CD4-positive, CD25-positive, alpha-beta regulatory T cell (primary cell): ENCODE measurements around the gene IBTK. TPM values are rescaled to one million over a fixed set of nuclear protein-coding genes. Genes with fewer than 3 reads are reported as not detected.
A peak's percentile ranks its signal among the peaks of the same experiment; 100 is the strongest.

Experiments used
- ATAC-seq, 2 donors: fragments of 150-1000 bp; cut with Tn5 transposase; one replicate each; pipeline ENCODE4 v1.10.0; 2021; ENCODE audit warnings: low read depth in 2 of 2, moderate number of reproducible peaks in 2 of 2, moderate library complexity in 1 of 2
- DNase-seq, 3 donors: peaks; one replicate each; pipeline versions ENCODE4 v3.0.0 to v3.0.0-alpha.2; 2012 to 2022; ENCODE audit warnings: mixed read lengths in 1 of 3
- H3K27ac ChIP-seq: one replicate; pipeline ENCODE4 v1.7.0; 2013; ENCODE audit warnings: mild to moderate bottlenecking, low read length; ENCODE audit not compliant: insufficient read depth, poor library complexity, severe bottlenecking
- H3K27me3 ChIP-seq: one replicate; pipeline ENCODE4 v1.7.0; 2013; ENCODE audit warnings: low read length; ENCODE audit not compliant: control insufficient read depth, insufficient read depth
- H3K36me3 ChIP-seq: one replicate; pipeline ENCODE4 v1.7.0; 2013; ENCODE audit warnings: mild to moderate bottlenecking, low read length, moderate library complexity; ENCODE audit not compliant: control insufficient read depth, insufficient read depth
- H3K4me1 ChIP-seq: 2 replicates; pipeline ENCODE4 v1.7.0; 2013; ENCODE audit warnings: mild to moderate bottlenecking, low read length; ENCODE audit not compliant: insufficient read depth, control insufficient read depth, poor library complexity, severe bottlenecking
- H3K4me3 ChIP-seq: one replicate; pipeline ENCODE4 v1.7.0; 2013; ENCODE audit warnings: low read depth, mild to moderate bottlenecking, low read length, moderate library complexity
- H3K9me3 ChIP-seq, 2 experiments: 1 replicate in 1 of 2; 2 replicates in 1 of 2; pipeline ENCODE4 v1.7.0; 2013; ENCODE audit warnings: low read length in 2 of 2, mild to moderate bottlenecking in 1 of 2, moderate library complexity in 1 of 2; ENCODE audit not compliant: control insufficient read depth in 2 of 2
- H3K27ac Mint-ChIP-seq, 3 donors: one replicate each; pipeline ENCODE4 v1.8.0; 2020 to 2022; ENCODE audit warnings: mild to moderate bottlenecking in 3 of 3, mixed read lengths in 3 of 3, moderate library complexity in 2 of 3
- H3K27me3 Mint-ChIP-seq: one replicate; pipeline ENCODE4 v1.8.0; 2022; ENCODE audit warnings: mild to moderate bottlenecking, mixed read lengths
- H3K36me3 Mint-ChIP-seq: one replicate; pipeline ENCODE4 v1.8.0; 2020; ENCODE audit warnings: mixed read lengths
- H3K4me1 Mint-ChIP-seq, 4 donors: one replicate each; pipeline ENCODE4 v1.8.0; 2020 to 2022; ENCODE audit warnings: mixed read lengths in 4 of 4, mild to moderate bottlenecking in 1 of 4
- H3K4me3 Mint-ChIP-seq, 4 donors: one replicate each; pipeline ENCODE4 v1.8.0; 2020 to 2022; ENCODE audit warnings: mild to moderate bottlenecking in 4 of 4, mixed read lengths in 4 of 4, moderate library complexity in 3 of 4
- H3K9me3 Mint-ChIP-seq, 7 donors: one replicate each; pipeline ENCODE4 v1.8.0; 2020 to 2022; ENCODE audit warnings: mixed read lengths in 7 of 7, mild to moderate bottlenecking in 3 of 7, moderate library complexity in 2 of 7
- polyA plus RNA-seq, 4 donors: library from polyadenylated mRNA; unstranded; fragments of 300-500 nt; fragmentation: Illumina TruSeq; gene quantifications; one replicate each; pipeline ENCODE4 v1.2.3, GENCODE V29; 2021
- total RNA-seq: library from RNA; stranded (reverse); gene quantifications from one replicate; pipeline ENCODE4 v1.2.3, GENCODE V29; 2022

Gene IBTK
- total and polyA plus RNA-seq, 5 donors from 2014 or later: 22.2 to 29.2 (median 22.6) TPM

GRCh38 chr6:82185948-82186535 lies 61.5 kb downstream of the IBTK start:
- Mint-ChIP-seq H3K27me3 (no peaks in the 10 kb centered on the region), H3K36me3 (peaks cover 52% of the 10 kb centered on the region), H3K4me3 (no peak overlapping the region), H3K27ac (peak overlapping the region in 1 of 3 donors; percentile 49), H3K4me1 (peaks cover 0 to 14% (median 3%) of the 10 kb centered on the region in 4 donors), H3K9me3 (no peaks in the 10 kb centered on the region)
- H3K4me3 ChIP-seq: no peak overlapping the region
- no peaks in the 10 kb centered on the region for H3K4me1 ChIP-seq
- H3K36me3 ChIP-seq: peaks cover 79% of the 10 kb centered on the region
- ATAC-seq (no peak), DNase-seq (no peak)
- no peak overlapping the region for H3K27ac ChIP-seq
- H3K27me3 ChIP-seq: no peaks in the 10 kb centered on the region
- H3K9me3 ChIP-seq: no peaks in the 10 kb centered on the region

DNA sequence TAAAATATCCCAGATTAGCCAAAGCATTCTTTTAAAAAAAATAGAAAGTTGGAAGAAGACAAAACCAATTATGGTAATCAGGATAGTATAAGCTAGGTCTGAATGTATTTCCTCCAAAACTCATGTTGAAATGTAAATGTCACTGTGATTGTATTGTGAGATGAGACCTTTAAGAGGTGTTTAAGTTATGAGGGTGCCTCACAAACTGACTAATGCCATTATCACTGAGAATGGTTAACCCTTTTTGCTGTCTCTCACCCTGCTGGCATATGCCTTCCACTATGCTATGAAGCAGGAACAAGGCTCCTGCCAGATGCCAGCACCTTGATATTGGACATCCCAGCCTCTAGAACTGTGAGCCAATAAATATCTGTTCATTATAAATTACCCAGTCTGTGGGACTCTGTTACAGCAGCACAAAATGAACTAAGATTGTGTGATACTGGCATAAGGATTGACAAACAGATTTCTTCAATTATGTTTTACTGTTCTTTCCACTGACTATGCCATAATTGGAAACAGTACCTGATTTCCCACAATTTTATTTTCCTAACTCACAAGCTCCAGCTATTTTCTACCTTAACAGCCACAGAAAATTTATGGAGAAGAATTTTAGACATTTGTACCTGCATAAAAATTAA lies 63.8 kb downstream of the IBTK start:
- H3K36me3 Mint-ChIP-seq: peaks cover 42% of the 10 kb centered on the region
- H3K4me3 Mint-ChIP-seq: no peak overlapping the region
- no peak for DNase-seq
- Histone ChIP-seq H3K36me3 (peaks cover 68% of the 10 kb centered on the region), H3K4me3 (no peak overlapping the region), H3K27me3 (no peaks in the 10 kb centered on the region), H3K9me3 (no peaks in the 10 kb centered on the region), H3K4me1 (no peaks in the 10 kb centered on the region), H3K27ac (no peak overlapping the region)
- H3K27me3 Mint-ChIP-seq: no peaks in the 10 kb centered on the region
- ATAC-seq: no peak
- peaks cover 0 to 15% (median 6%) of the 10 kb centered on the region in 4 donors for H3K4me1 Mint-ChIP-seq
- H3K27ac Mint-ChIP-seq: no peak overlapping the region
- H3K9me3 Mint-ChIP-seq: no peaks in the 10 kb centered on the region

GRCh38 chr6:82182756-82183155 lies 64.8 kb downstream of the IBTK start:
- no peaks in the 10 kb centered on the region for H3K27me3 Mint-ChIP-seq
- H3K9me3 ChIP-seq: no peaks in the 10 kb centered on the region
- H3K27ac Mint-ChIP-seq: no peak overlapping the region
- no peaks in the 10 kb centered on the region for H3K4me1 ChIP-seq
- no peak overlapping the region for H3K4me3 ChIP-seq
- no peak for ATAC-seq
- no peak overlapping the region for H3K27ac ChIP-seq
- H3K27me3 ChIP-seq: no peaks in the 10 kb centered on the region
- H3K9me3 Mint-ChIP-seq: no peaks in the 10 kb centered on the region
- peaks cover 0 to 20% (median 7%) of the 10 kb centered on the region in 4 donors for H3K4me1 Mint-ChIP-seq
- no peak overlapping the region for H3K4me3 Mint-ChIP-seq
- H3K36me3 ChIP-seq: peaks cover 61% of the 10 kb centered on the region
- DNase-seq: no peak
- peaks cover 39% of the 10 kb centered on the region for H3K36me3 Mint-ChIP-seq

- no peaks in the 10 kb centered on the region for H3K4me1 ChIP-seq
- H3K4me3 ChIP-seq: no peak overlapping the region
- H3K9me3 ChIP-seq: no peaks in the 10 kb centered on the region
- ATAC-seq: no peak
- Mint-ChIP-seq H3K4me3 (no peak overlapping the region), H3K9me3 (no peaks in the 10 kb centered on the region), H3K36me3 (peaks cover 28% of the 10 kb centered on the region), H3K27me3 (no peaks in the 10 kb centered on the region), H3K27ac (peak overlapping the region in 2 of 3 donors; percentile 6 to 29), H3K4me1 (peaks cover 0 to 20% (median 5%) of the 10 kb centered on the region in 4 donors)
- peaks cover 59% of the 10 kb centered on the region for H3K36me3 ChIP-seq
- H3K27ac ChIP-seq: no peak overlapping the region
- H3K27me3 ChIP-seq: no peaks in the 10 kb centered on the region
- no peak for DNase-seq
Measured at GRCh38 chr6:82179415-82179814, 68.1 kb downstream of the IBTK start.

GRCh38 chr6:82178759-82179112 lies 68.8 kb downstream of the IBTK start:
- H3K4me3 ChIP-seq: no peak overlapping the region
- Mint-ChIP-seq H3K27me3 (no peaks in the 10 kb centered on the region), H3K4me3 (no peak overlapping the region), H3K36me3 (peaks cover 31% of the 10 kb centered on the region), H3K4me1 (peaks cover 0 to 27% (median 5%) of the 10 kb centered on the region in 4 donors), H3K27ac (no peak overlapping the region), H3K9me3 (no peaks in the 10 kb centered on the region)
- H3K27ac ChIP-seq: no peak overlapping the region
- H3K36me3 ChIP-seq: peaks cover 58% of the 10 kb centered on the region
- DNase-seq (no peak), ATAC-seq (no peak)
- no peaks in the 10 kb centered on the region for H3K27me3 ChIP-seq
- no peaks in the 10 kb centered on the region for H3K4me1 ChIP-seq
- no peaks in the 10 kb centered on the region for H3K9me3 ChIP-seq

DNA sequence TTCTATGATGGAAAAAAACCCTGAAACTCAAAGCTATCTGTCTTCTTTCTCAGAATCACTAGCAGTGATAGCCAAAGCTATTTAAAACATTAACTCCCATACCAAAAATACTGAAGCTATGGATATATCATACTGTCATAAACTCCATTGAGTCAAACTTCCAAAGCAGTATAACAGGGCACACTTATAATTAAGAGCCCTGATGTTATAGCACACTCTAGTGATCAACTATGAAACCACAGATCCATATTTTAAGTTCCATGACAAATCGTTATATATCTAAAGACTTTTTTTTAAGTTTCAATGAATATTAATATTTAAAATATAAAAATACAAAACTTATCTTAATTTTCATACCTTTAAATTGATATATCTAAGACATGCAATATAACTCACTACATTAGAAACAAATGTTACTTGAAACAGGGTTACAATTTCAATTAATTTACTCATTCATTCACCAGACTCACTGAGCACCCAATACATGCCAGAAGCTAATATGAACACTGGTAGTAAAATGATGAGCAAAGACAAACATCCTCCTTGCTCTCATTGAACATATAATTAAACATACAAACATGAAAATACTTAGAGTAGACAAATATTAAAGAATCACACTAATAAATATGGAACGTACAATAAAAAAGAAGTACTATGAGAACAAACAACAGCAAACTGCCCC lies 69.3 kb downstream of the IBTK start:
- Histone ChIP-seq H3K27ac (no peak overlapping the region), H3K9me3 (no peaks in the 10 kb centered on the region), H3K36me3 (peaks cover 54% of the 10 kb centered on the region), H3K27me3 (no peaks in the 10 kb centered on the region), H3K4me3 (no peak overlapping the region), H3K4me1 (no peaks in the 10 kb centered on the region)
- peaks cover 0 to 30% (median 5%) of the 10 kb centered on the region in 4 donors for H3K4me1 Mint-ChIP-seq
- ATAC-seq: no peak
- H3K36me3 Mint-ChIP-seq: peaks cover 34% of the 10 kb centered on the region
- H3K27ac Mint-ChIP-seq: no peak overlapping the region
- no peaks in the 10 kb centered on the region for H3K9me3 Mint-ChIP-seq
- H3K4me3 Mint-ChIP-seq: no peak overlapping the region
- no peaks in the 10 kb centered on the region for H3K27me3 Mint-ChIP-seq
- DNase-seq: no peak

- H3K36me3 Mint-ChIP-seq: peaks cover 38% of the 10 kb centered on the region
- Histone ChIP-seq H3K27ac (no peak overlapping the region), H3K36me3 (peaks cover 57% of the 10 kb centered on the region), H3K27me3 (no peaks in the 10 kb centered on the region), H3K4me3 (no peak overlapping the region), H3K4me1 (no peaks in the 10 kb centered on the region), H3K9me3 (no peaks in the 10 kb centered on the region)
- no peak overlapping the region for H3K27ac Mint-ChIP-seq
- ATAC-seq (no peak), DNase-seq (no peak)
- no peaks in the 10 kb centered on the region for H3K9me3 Mint-ChIP-seq
- peaks cover 0 to 21% (median 6%) of the 10 kb centered on the region in 4 donors for H3K4me1 Mint-ChIP-seq
- H3K27me3 Mint-ChIP-seq: no peaks in the 10 kb centered on the region
- H3K4me3 Mint-ChIP-seq: no peak overlapping the region
Measured at GRCh38 chr6:82176616-82177015, 70.9 kb downstream of the IBTK start.
